Kidney tubule cell (primary cell): ENCODE data around the gene CCNY.
A peak's percentile ranks its signal among the peaks of the same experiment; 100 is the strongest.

ENCODE experiments used
- DNase-seq: peaks from one replicate; pipeline ENCODE4 v3.0.0-alpha.2; 2018; ENCODE audit warnings: low spot score

CCNY gene

DNA sequence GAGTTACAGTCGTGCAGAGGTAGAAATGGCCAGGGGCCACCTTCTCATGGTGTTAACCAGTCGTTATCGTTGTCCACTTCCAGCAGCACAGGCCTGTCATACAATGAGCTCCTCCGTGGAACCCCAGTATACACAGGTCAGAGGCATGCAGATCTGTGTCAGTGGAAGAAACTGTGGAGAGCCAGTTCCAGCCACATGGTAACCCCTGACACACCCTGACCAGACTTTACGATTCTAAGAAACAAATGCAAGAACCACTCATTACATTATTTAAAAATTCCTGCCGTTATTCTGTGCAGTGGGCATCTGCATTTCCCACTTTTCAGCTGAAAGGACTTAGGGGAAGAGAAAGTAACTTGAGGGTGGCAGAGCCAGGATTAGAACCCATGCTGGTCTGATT, 245.3 kb downstream of the CCNY start:
- DNase-seq = no peak

DNA sequence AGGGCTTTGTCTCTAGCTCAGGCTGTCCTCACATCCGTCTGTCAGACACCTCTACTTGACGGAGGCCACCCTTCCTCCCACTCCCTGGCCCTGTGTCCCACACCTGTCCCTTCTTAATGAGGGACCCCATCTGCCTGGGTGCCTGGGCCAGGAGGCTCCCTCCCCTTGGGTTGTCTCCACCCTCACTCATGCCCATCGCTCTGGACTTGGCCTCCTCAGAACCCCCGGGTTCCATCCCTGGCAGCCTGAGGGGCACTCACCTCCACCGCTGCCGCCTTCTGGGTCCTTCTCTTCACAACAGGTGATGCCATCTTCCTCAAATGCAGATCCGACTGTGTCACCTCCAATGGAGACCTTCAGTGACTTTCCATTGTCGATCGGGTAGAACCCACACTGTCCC, 248.6 kb downstream of the CCNY start:
- DNase-seq = no peak

DNA sequence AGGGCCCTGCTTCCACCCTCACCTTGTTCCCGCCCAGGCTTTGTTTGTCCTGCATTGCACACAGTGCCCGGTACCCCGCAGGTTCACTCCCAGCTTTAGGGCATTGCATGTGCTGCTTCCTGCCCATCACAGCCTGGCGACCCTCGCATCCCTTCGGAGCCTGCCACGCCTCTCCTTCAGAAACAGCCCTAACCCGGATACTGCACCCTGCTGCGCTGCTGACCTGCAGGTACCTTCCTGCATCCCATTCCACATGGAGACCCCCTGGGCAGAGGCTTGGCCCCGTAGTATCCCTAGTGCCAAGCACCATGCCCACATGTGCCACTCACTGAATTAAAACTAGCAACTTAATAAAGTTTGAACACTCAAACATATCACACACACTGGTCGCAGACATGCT, 249.0 kb downstream of the CCNY start:
- no peak for DNase-seq

DNA sequence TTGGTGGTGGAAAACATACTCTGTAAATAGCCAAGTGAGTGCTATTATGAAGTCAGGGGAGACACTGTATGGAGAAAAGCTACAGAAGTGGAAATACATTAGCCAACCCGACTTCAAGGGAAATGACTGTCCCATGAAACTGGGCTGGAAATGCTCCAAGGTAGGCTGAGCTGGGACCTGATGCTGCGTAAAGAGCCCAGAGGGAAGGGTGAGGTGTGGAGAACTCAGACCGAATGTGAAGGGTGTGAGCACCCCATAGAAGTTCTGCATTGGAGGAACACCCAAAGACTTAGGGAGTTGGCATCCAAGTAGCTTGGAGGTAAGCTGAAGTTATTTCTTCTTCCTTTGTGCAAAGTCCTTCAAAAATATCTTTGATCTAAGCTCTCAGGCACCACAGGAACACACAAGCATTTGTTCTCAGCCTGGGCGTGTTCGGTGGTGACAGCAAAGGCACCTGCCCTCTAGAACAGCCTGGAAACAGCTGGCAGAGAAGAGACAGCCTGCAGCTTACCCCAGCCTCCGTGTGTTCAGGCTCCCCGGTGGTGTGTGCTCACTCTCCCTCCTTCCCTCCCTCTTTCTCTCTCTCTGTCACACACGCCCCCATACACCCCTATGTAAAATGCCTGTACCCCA, 249.7 kb downstream of the CCNY start:
- no peak for DNase-seq

DNA sequence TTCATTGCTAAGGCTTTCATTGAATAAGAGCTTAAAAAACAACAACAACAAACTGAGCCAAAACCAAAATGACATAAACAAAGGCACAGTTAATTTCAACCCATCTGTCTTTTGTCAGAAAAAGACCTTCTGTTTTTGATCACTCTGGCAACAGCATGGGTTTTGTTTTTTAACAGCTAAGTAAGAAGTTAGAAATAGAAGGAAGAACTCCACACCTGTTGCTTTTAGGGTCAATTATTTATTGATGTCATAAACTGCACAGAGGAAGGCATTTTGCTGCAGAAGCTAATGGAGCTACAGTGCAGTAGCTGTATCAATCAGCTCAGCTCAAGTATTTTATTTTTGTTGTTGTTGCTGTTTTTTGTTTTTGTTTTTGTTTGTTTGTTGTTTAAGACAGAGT, 252.5 kb downstream of the CCNY start:
- no peak for DNase-seq

DNA sequence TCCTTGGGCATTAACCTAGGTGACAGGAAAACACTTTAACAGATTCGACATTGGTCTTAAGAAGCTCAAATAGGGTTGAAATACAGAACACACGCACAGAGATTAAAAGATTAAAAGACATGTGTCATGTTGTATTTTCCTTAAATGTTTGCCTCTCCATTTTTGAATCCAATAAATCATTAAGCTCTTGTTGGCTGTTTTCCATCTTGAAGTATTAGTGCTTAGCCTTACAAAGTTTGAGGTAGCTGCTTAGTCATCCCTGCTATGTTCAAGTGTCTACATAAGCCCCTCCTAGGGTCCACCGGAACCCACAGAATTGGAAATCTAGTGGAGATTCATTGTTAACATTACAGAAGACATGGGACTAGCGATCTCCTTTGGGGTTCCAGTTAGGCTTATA, 256.1 kb downstream of the CCNY start:
- peak; percentile 34 for DNase-seq

DNA sequence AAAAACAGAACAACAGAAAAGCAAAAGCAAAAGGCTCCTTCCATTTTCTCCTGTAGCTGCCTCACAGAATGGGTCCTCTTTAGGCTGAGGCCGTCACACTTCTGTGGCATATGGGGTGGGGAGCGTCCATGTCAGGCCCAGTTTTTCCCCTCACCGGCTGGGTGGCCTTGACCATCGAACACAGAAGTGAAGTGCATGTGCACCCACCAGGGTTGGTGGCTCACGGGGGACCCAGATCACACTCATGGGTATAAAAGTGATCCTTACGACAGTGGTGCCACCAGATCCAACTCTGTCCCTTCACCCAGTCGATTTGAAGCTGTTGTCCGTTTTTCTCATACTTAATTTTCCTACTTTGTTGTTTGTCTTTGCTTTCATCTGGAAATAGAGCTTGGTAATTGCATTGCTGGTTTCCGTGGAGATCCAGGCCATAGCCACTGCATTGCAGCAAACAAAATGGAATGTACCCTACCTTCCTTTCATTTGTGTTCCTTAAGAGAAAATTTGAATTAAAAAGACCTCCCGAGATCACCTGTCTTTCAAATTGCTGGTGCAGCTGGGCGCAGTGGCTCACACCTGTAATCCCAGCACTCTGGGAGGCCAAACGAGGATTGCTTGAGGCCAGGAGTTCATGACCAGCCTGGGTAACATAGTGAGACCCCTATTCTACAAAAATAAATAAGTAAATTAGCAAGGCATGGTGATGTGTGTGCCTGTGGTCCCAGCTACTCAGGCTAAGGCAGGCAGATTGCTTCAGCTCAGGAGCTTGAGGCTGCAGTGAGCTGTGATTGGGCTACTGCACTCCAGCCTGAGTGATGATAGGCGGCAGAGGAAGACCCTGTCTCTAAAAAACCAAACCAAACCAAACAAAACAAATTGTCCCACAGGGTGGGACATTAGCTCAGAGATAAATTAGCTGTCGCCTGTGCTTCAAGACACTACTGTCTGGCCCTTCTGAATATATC, 258.1 kb downstream of the CCNY start:
- DNase-seq = no peak

DNA sequence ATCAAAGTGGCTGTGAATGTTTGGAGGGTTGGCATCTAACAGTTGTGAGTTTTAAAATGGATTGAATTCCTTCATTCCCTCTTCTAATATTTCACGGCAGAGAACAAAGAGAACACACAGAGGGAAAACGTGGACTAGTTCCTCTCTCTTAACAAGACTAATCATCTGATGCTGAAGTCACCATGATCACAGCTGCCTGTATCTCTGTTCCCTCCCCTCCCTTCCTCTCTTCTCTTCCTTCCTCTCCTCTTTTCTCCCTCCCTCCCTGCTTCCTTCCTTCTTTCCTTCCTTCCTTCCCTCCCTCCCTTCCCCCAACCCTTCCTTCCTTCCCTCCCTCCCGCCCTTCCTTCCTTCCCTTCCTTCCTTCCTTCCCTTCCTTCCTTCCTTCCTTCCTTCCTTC, 258.8 kb downstream of the CCNY start:
- no peak for DNase-seq

DNA sequence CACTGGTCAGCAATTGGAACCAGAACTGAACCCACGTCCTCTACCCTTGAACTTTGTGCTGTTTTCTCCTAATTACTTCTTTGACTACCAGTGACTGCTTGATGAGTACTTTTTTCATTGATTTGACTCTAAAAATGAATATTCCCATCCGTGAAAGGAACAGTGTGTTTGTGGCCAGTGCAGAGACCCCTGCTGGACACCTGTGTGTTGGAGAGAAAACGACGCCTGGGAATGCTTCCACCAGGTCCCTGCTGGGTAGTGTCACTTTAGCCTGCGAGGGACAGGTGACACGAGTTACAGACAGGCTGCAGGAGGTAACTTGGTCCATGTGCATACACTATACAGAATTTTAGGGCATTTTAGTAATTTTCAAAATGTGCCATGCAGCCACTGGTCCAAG, 262.1 kb downstream of the CCNY start:
- no peak for DNase-seq

DNA sequence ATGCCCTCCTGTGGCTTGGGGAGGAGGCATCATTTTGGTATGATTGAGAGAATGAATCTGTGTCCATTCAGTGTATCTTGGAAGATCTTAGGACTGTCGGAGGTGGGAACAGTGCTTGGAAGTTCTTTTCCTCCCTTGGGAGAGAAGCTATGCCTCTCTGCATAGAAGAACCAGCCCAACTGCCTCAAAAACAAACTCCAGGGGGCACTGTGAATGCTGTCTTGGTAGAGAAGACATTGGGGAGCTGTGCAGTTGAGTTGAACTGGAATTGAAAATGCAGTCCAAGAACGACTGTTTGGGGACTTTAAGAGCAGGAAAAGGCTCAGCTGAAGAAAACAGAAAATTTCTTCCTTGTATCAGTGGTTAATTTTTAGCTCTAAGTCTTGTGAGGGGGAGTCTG, 263.9 kb downstream of the CCNY start:
- no peak for DNase-seq

DNA sequence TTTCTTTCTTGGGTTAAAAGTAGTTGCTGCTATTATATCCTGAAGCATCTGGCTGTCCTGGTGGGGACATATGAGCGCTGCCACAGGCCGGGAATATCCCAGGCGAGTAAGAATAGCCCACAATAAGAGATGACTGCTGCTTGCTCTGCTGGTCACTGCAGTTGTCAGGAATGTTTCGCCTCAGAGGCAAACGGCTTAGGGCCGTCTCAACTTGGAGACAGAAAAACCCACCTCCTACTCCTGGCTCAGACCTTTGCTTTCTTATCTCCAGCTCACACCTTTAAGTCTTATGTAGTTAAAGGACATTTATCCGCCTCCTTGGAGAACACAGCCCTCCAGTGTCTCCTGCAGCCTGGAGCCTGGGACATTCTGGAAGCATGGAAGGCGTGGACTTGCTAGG, 268.9 kb downstream of the CCNY start, which contains the start of gene GJD4:
Gene GJD4, plus strand, starts transcription at position 151 of the 400 bp plus-strand sequence. Its CDS starts 227 bp downstream, at position 378.
- DNase-seq = no peak

DNA sequence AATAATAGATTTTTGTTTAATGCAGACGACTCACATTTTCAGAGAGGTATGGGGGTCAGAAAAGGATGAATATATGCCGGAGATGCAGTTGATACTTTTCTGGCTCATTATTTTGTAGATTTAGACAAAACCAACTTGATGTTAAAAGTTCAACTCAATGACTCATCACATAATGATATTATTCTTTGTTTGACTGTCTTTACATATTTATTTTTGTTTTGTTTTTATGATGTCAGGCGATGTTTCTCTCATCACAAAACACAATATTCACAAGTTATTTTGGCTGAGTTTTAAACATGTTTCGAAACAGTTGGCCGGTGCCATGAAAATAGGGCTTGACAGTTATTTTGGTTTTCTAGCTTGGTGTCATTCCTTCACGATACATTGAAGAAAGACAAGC, 270.1 kb downstream of the CCNY start:
- no peak for DNase-seq

DNA sequence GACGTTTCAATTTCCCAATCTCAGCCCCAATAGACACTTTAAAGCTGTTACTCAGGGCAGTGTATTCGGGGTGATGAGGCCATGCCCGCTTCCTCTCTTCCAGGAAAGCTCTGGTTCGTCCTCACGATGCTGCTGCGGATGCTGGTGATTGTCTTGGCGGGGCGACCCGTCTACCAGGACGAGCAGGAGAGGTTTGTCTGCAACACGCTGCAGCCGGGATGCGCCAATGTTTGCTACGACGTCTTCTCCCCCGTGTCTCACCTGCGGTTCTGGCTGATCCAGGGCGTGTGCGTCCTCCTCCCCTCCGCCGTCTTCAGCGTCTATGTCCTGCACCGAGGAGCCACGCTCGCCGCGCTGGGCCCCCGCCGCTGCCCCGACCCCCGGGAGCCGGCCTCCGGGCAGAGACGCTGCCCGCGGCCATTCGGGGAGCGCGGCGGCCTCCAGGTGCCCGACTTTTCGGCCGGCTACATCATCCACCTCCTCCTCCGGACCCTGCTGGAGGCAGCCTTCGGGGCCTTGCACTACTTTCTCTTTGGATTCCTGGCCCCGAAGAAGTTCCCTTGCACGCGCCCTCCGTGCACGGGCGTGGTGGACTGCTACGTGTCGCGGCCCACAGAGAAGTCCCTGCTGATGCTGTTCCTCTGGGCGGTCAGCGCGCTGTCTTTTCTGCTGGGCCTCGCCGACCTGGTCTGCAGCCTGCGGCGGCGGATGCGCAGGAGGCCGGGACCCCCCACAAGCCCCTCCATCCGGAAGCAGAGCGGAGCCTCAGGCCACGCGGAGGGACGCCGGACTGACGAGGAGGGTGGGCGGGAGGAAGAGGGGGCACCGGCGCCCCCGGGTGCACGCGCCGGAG, 271.4 kb downstream of the CCNY start:
- DNase-seq = no peak

DNA sequence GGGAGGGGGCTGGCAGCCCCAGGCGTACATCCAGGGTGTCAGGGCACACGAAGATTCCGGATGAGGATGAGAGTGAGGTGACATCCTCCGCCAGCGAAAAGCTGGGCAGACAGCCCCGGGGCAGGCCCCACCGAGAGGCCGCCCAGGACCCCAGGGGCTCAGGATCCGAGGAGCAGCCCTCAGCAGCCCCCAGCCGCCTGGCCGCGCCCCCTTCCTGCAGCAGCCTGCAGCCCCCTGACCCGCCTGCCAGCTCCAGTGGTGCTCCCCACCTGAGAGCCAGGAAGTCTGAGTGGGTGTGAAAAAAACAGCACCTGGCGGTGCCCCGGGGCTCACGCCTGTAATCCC, 272.0 kb downstream of the CCNY start:
- no peak for DNase-seq

DNA sequence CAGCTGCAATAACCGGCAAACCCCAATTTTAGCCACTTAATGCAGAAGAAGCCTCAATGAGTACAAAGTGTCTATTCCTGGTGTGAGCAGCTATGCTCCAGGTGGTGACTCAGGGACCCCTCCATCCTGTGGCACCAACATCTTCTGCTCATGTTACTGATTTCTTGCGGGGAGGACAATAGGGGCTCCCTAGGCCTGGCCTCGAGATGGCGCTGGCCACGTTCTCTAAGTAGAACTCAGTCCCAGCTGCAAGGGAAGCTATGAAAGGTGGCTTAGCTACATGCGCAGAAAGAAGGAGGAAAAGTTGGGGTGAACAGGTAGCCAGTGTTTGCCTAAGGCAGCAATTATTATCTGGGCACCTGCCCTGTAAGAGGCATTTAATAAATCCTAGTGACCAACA, 275.4 kb downstream of the CCNY start:
- no peak for DNase-seq

DNA sequence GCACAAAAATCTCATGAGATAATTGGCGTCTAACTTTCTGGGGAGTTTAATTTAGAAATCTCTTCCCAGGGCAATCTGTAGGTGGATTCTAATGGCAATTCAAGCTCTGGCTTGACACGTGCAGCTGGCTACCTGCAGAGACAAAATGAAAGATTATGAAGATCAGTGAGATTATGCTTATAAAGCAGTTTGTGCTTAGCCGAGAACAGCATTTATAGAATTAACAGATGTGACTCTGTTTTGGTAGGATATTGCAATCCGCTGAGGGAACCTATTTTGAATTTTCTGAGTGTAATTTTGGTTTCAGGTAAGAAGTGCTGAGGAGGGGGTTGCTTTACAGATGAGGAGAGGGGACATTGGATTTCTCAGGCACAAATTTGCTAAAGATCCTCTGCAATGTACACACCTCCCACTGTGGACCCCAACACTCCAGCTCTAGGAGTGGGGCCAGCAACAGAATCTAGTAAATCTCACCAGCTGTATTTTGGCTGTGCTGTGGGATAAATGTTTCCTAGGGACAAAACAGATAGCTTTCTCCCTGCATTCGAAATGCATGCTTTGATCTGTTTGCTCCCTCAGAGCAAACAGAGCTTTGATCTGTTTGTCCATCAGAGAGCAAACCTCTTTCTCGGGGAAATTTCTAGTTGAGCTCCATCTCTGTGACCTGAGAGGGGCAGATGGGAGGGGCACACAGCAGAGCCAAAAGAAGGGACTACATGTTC, 276.2 kb downstream of the CCNY start:
- DNase-seq = no peak

DNA sequence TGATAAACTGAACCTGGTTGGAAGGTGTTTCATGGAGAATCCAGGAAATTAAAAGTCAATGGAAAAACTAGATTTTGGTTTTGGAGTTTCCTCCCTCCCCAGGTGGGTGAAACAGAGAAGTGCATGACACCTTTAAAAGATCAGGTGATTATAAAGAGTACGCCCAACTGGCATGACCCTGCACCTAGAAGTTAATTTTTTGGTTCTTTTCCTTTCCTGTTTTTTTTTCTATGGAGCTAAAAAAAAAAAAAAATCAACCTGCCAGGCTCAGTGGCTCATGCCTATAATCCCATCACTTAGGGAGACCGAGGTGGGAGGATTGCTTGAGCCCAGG, 276.8 kb downstream of the CCNY start:
- DNase-seq = no peak

DNA sequence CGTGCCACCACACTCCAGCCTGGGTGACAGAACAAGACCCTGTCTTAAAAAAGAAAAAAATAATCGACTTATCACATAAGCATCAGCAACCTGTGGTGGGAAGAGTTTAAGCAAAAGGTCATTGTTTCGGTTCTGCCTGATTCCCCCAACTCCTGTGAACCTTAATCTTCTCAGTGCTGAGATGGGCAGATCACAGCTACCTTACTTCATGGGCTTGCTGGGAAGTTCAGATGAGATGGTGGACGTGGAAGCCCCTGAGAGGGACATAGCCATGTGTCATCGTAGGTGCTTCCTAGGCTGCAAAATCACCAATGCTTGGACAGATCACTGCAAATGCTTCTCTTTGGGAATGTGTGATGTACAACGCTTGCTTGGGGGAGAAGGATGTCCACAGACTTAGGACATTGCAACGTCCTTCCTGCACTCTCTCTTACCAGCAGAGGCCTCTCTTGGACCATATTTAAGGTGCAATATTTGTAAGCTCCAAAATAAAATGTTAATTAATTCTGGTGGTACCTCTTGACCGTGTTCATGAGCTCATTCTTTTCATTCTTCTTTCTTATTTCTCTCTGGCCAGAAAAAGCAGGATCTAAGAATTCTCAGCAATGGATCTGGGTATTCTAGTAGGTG, 277.4 kb downstream of the CCNY start:
- peak; percentile 19 for DNase-seq

DNA sequence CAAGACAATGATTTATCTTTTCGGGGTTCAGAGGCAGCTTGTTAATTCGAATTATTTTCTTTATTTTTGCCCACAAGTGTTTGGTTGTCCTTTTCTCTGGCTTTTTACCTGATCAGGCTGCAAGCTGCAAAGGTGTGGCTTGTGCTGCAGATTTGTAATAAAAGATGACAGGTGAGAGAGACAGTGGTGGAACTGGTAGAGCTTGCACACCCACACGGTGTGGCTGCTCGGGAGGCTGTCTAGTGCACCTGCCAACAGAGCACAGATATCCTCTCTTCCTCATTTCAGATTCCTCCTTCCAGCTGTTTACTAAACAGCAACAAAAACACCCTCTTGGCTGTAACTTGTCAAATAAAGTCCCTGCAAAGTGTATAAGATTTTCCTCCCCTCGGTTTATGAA, 278.0 kb downstream of the CCNY start:
- DNase-seq = no peak
